GM18526 (cell line): ENCODE results near the gene BRF1.
A peak's percentile ranks its signal among the peaks of the same experiment; 100 is the strongest.

Experiments used
- POLR2A ChIP-seq: IDR thresholded peaks from 3 replicates; pipeline ENCODE4 v1.6.1; 2011; ENCODE audit not compliant: insufficient read length; ENCODE audit errors: extremely low read depth

The BRF1 gene

DNA sequence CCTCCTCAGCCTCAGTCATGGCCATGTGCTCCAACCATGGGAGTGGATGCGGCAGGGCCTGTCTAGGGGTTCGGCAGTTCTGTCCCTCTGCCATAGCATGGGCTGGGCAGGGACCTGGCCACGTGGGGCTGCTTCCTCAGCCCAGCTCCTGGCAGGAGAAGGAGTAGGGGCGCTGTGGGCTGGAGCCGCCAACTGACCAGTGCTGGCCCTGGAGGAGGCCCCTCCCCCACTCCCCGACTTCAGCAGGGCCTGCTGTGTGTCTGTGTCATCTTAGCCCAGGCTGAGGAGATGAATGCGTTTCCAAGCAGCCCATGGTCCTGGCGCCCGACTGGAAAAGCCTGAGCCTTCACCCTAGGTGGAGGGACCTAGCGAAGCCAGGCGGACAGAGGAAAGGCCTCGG lies 11.0 kb upstream of the BRF1 start:
- no peak for TF ChIP-seq POLR2A

DNA sequence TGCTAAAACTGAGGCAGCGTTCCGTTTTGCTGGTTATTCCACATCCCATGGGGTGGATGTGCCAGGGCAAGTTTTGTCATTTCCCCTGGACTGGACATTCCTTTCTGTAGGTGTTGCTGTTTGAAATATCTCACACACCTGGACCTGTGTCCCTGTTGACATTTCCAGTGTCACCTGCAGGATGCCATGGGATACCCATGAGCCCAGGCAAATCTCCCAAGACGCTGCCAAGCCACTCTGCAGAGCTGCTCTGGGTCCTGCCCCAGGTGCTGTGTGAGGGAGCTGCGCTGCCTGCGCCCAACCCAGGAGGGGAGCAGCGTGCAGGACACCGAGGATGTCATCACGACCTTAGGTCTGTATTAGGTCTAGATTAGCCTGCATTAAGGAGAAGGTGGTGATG lies 8.6 kb upstream of the BRF1 start:
- TF ChIP-seq POLR2A: no peak

DNA sequence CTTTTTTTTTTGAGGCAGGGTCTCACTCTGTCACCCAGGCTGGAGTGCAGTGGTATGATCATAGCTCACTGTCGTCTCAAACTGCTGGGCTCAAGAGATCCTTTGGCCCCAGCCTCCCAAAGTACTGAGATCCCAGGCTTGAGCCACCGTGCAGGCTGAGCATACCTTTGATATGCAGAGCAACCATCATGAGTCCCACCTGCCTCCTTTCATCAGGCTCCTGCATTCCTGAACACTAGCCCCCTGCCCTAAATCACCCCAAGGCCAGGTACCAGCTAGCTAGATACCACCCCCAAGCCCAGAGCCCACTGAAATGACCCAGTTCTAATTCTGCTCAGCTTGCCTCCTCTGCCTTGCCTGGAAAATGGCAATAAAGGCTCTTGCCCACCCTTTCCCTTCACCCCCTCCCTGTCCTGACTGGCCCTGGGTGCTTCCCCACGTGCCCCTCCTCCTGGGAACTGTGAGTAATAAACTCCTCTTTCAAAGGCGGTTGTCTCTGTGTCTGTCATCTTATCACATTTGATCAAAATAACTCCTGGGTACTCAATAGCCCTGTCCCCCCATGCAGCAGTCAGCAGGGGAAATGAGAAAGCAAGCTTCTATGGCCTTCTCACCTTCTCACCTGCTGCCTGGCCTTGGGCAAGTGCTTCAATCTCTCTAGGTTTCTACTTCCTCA lies 6.4 kb upstream of the BRF1 start:
- TF ChIP-seq POLR2A: no peak

DNA sequence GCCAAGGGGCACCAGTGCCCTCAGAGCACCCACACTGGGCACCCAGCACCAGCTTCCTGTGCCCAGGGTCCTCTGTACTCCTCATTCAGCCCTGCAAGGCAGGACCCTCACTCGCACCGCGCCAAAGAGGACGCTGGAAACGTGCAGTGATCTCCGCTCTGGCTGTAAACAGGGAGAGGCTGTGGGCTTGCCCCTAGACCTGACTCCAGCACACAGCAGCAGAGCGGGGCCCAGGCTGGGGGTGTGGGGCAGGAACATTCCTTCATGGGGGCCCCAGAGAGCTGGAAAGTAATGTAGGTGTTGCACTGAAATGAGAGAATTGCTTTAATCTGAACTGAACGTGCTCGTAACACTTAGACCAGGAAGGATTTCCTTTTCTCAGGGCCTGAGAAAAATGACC lies 5.0 kb upstream of the BRF1 start:
- no peak for TF ChIP-seq POLR2A

DNA sequence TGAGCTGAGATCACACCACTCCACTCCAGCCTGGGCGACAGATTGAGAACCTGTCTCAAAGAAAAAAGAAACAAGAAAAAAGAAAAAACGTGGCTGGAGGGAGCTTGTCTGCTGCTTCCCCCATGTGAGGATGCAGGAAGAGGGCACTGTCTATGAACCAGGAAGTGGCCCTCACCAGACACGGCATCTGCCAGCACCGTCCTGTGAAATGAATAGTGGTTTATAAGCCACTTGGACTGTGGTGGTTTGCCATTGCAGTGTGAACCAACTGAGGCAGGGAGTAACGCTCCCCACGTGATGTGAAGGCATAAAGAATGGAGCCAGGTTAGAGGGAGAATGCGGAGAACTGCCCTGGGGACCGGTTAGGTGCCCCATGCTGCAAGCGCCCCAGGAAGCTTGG lies 4.5 kb upstream of the BRF1 start:
- TF ChIP-seq POLR2A: no peak

DNA sequence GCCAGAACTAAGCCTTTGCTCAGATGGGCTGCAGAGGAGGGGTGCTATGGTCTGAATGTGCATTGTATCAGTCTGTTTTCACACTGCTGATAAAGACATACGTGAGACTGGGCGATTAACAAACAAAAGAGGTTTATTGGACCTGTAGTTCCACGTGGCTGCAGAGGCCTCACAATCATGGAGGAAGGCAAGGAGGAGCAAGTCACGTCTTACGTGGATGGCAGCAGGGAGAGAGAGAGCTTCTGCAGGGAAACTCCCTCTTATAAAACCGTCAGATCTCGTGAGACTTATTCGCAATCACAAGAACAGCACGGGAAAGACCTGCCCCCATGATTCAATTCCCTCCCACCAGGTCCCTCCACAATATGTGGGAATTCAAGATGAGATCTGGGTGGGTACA lies 3.8 kb upstream of the BRF1 start:
- no peak for TF ChIP-seq POLR2A

DNA sequence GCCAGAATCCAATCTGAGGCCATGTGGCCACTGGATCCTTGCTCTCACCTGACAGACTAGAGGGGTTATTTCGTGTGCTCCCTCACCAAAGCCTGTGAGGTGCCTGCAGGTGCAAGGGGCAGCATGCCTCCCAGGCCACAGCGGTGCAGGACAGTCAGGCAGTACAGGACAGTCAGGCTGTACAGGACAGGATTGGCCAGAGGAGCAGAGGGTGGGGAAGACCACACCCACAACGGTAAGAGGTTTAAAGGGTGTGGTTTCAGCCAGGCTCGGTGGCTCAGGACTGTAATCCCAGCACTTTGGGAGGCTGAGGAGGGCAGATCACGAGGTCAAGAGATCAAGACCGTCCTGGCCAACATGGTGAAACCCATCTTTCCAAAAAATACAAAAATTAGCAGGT lies 3.1 kb upstream of the BRF1 start:
- no peak for TF ChIP-seq POLR2A

DNA sequence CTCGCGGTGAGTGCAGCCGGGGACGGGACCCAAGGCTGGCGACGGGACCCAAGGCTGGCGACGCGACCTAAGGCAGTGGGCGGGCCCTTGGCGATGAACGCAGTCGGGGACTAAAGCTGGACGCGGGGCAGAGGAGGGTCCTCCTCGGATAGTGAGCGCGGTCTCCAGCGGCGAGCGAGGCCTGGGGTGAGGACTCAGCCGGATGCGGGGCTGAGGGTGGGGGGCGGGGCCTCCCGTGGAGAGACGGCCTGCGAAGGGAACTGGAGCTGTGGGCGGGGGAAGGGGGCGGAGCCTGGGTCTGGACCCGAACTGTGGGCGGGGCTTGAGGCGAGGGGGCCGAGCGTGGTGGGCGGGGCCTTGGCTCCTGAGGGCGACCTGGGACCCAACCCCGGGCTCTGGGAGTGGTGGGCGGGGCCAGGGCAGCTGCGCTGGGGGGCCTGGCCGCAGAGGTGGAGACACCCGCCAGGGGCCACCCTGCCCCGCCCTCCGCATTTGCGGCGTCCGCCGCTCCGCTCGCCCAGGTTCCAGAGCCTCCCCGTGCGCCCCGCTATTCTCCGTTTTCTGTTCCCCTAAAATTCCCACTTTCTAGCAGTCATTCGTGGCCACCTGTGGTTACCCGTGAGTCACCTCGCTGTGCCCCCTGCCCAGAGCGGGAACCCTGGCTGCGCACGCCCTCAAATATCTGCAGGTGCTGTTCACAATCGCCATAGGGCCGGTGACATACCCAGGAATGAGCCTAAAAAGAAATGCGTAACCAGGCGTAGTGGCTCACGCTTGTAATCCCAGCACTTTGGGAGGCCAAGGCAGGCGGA lies 508 bp upstream of the BRF1 start:
- peak; percentile 65 for TF ChIP-seq POLR2A

DNA sequence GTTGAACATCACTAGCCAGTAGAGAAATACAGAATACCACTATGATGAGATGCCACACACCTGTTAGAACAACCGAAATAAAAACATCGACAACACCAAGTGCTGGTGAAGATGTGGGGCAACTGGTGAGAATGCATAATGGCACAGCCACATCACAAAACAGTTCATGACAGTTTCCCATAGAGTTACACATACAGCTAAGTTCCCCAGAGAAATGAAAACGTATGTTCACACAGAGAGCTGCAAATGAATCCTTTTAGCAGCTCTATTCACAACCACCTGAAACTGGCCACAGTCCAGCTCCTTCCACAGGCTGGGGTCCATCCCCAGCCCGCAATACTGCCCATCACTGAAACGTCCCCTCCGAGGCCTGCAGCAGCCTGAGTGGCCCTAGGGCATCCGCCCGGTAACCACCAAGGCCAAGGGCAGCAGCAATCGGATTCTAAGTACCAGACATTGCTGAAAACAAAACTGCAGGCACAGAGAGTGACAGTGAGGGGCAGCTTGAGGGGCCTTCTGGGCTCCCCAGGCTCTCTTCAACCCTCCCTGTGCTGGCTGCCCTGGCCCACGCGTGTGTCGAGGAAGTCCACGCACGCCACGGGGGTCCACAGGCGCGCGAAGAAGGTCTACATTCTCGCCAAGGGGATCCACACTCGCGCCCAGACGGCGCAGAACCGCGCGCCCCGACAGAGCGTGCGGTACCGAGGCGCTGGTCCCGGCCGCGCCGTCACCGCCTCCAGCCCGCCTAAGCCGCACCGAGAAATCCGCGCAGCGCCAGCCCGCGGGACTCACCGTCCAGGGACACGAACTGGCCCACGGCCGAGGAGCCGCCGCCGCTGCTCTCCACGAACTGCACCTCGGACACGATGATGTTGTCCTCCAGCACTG lies 903 bp downstream of the BRF1 start:
- no peak for TF ChIP-seq POLR2A

DNA sequence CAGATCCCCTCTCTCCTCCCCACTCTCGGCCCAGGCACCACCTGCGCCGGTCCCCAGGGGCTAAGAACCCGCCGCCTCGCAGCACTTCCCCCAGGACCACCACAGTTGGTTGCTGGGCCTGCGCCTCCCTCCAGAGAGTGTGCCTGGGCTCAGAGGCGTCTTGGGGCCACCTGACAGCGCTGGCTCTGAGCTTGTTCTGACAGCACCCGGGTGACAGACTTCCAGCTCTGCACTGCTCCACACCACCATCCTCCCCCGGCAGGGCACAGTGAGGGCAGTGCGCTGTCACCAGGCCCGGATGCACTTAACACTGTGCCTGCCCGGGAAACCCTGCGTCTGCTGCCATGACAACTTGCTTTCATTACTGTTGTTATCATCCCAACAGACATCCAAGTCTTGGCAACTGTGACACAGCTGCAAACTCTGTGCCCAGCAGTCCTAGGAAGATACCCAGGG lies 6.6 kb downstream of the BRF1 start:
- no peak for TF ChIP-seq POLR2A

DNA sequence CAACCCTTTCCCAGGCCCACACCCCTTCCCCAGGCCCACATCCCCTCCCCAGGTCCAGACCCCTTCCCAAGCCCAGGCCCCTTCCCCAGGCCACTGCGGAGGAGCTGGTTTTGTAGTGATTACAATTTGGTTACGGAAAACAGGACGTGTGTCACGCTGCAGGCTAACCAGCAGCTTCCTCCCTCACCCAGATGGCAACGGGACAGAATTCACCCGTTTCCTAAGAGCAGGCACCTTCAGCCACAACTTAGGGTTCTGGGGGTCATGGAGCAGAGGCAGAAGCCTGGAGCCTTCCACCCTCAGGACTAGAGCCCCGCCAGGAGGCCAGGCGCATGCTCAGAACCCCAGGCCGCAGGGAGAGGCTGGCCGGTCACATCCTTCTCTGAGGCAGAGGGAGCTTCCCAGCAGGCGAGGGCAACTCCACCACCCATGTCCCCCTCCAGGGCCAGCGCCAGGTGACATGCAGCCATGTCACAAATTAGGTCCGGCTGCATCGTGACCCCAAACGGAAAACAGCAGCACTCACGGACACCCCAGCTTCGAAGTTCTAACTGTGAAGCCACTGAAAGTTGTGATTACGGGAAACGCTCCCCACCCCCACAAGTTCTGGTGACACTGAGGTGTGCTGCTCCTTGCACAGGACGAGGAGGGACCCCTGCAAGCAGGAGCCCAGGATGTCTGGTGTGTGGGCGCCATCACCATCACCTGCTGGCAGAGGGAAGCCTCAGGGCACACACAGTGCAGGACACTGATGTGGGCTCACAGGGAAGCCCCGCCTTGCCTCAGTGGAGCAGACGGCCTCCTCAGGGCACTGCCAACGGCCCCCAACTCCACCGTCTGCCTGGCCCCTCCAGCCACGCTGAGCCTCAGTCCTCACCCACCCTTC lies 7.7 kb downstream of the BRF1 start:
- no peak for TF ChIP-seq POLR2A

DNA sequence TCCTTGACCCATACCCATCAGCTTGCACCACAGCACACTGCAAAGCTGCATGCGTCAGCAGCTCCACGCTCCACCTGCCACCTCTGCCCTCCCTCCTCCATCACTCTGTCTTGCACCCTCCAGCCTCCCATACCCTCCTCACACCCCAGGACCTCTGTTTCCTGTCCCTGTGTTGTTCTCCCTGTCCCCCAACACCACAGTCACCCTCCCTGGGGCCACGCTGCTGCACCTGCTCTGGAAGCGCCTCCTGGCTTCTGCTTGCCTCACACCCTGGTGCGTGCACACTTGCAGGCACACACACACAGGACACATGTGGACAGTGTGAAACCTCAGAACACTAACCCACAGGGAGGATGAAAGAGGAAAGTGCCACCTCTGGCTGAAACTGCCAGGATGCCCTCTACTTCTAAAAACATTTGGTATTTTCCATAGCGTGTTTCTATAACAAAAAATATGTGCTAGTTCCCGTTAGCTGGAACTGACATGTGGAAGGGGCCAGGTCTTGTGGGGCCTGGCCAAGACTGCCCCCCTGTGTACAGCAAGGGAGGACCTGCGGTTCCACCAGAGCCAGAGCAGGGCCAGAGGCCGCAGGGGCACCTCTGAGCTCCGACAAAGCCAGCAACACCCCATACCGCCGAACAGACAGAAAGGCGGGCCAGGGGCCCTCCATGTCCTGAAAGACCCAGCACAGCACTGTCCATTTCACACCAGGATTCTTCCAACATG lies 10.0 kb downstream of the BRF1 start:
- no peak for TF ChIP-seq POLR2A

DNA sequence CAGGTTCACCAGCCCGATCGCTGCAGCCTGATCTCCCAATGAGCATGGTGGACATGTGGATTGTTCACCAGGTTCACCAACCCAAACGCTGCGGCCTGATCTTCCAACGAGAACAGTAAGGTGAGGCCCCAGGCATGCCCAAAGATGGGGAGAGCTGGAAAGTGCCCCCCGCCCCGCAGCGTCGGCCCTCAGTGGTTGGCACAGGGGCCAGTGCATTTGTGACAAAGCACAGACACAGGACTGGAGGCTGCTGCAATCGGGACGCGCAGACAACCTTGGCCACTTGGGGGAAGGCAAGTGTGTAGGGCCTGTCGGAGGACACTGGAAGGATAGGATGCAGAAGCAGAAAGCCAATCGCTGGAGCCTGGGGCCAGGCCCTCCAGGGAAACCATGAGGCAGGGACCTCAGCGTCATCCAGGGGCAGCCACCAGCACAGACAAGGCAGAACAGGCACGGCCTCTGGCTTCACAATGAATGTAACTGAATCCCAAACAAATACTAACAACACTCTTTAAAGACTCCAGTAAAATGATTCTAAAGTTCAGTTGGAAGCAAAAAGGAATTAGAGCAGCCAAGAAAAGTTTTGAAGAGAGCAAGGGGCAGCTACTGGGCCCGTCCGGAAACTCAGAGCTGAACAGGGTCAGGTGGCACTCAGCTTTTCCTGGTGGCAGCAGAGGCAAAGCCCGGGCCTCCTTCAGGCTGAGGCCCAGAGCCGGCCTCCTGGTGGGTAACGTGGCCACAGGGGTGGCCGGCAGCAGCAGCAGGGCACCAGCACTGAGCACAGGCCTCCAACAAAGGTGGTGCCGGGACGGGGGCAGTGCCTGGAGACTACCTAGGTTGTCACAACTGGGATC lies 13.3 kb downstream of the BRF1 start:
- no peak for TF ChIP-seq POLR2A
